ENCODE results near the gene SCNN1A. TPM values are rescaled to one million over a fixed set of nuclear protein-coding genes. Genes with fewer than 3 reads are reported as not detected.
"Not testable (repeated sequence)": the region's sequence is repeated elsewhere in the genome, so short reads cannot be mapped to it uniquely, and the experiment has no call there.

Gene SCNN1A
- total RNA-seq, 1 donor from 2014 or later: 0.74 TPM

- DNase-seq: no peak
- Mint-ChIP-seq H3K27me3 (ENCODE audit: unreplicated experiment) (no peaks in the 10 kb centered on the region), H3K4me3 (ENCODE audit: unreplicated experiment) (no peak overlapping the region), H3K4me1 (ENCODE audit: low read depth, unreplicated experiment) (peaks cover 6% of the 10 kb centered on the region), H3K9me3 (ENCODE audit: unreplicated experiment) (peaks cover 9% of the 10 kb centered on the region), H3K27ac (ENCODE audit: unreplicated experiment) (no peak overlapping the region), H3K36me3 (ENCODE audit: unreplicated experiment) (peaks cover 6% of the 10 kb centered on the region)
- no peak for TF ChIP-seq CTCF (IDR thresholded peaks at IDR 0.05; ENCODE audit: partially characterized antibody, unreplicated experiment)
These were observed 28.4 kb downstream of the SCNN1A start for GRCh38 chr12:6346942-6347341.

GRCh38 chr12:6346235-6346832 is 29.0 kb downstream of the SCNN1A start:
- no peak for TF ChIP-seq CTCF (IDR thresholded peaks at IDR 0.05; ENCODE audit: partially characterized antibody, unreplicated experiment)
- peaks cover 9% of the 10 kb centered on the region for H3K9me3 Mint-ChIP-seq (ENCODE audit: unreplicated experiment)

GRCh38 chr12:6345319-6346091 is 29.9 kb downstream of the SCNN1A start:
- DNase-seq: no peak
- peaks cover 6% of the 10 kb centered on the region for H3K4me1 Mint-ChIP-seq (ENCODE audit: low read depth, unreplicated experiment)
- H3K36me3 Mint-ChIP-seq (ENCODE audit: unreplicated experiment): peaks cover 6% of the 10 kb centered on the region
- no peak overlapping the region for H3K4me3 Mint-ChIP-seq (ENCODE audit: unreplicated experiment)
- H3K9me3 Mint-ChIP-seq (ENCODE audit: unreplicated experiment): peaks cover 9% of the 10 kb centered on the region
- H3K27me3 Mint-ChIP-seq (ENCODE audit: unreplicated experiment): peaks cover 2% of the 10 kb centered on the region
- H3K27ac Mint-ChIP-seq (ENCODE audit: unreplicated experiment): no peak overlapping the region
- TF ChIP-seq CTCF (IDR thresholded peaks at IDR 0.05; ENCODE audit: partially characterized antibody, unreplicated experiment): no peak

More at GRCh38 chr12:6346235-6346832, 29.0 kb downstream of the SCNN1A start:
- H3K27ac Mint-ChIP-seq (ENCODE audit: unreplicated experiment): no peak overlapping the region
- H3K4me1 Mint-ChIP-seq (ENCODE audit: low read depth, unreplicated experiment): peaks cover 6% of the 10 kb centered on the region
- no peak overlapping the region for H3K4me3 Mint-ChIP-seq (ENCODE audit: unreplicated experiment)
- H3K36me3 Mint-ChIP-seq (ENCODE audit: unreplicated experiment): peaks cover 6% of the 10 kb centered on the region
- peaks cover 1% of the 10 kb centered on the region for H3K27me3 Mint-ChIP-seq (ENCODE audit: unreplicated experiment)
- no peak for DNase-seq

GRCh38 chr12:6344101-6344660 is 31.2 kb downstream of the SCNN1A start:
- H3K27ac Mint-ChIP-seq (ENCODE audit: unreplicated experiment); DNase-seq; H3K9me3 Mint-ChIP-seq (ENCODE audit: unreplicated experiment); H3K27me3 Mint-ChIP-seq (ENCODE audit: unreplicated experiment); H3K4me3 Mint-ChIP-seq (ENCODE audit: unreplicated experiment); H3K4me1 Mint-ChIP-seq (ENCODE audit: low read depth, unreplicated experiment); H3K36me3 Mint-ChIP-seq (ENCODE audit: unreplicated experiment): not testable (repeated sequence)

- DNase-seq: no peak
- no peak overlapping the region for H3K27ac Mint-ChIP-seq (ENCODE audit: unreplicated experiment)
- H3K9me3 Mint-ChIP-seq (ENCODE audit: unreplicated experiment): peaks cover 9% of the 10 kb centered on the region
- H3K4me3 Mint-ChIP-seq (ENCODE audit: unreplicated experiment): no peak overlapping the region
- peaks cover 2% of the 10 kb centered on the region for H3K27me3 Mint-ChIP-seq (ENCODE audit: unreplicated experiment)
- H3K36me3 Mint-ChIP-seq (ENCODE audit: unreplicated experiment): peaks cover 6% of the 10 kb centered on the region
- no peak for TF ChIP-seq CTCF (IDR thresholded peaks at IDR 0.05; ENCODE audit: partially characterized antibody, unreplicated experiment)
- H3K4me1 Mint-ChIP-seq (ENCODE audit: low read depth, unreplicated experiment): peaks cover 6% of the 10 kb centered on the region
These were observed 31.8 kb downstream of the SCNN1A start for GRCh38 chr12:6343518-6343917.
